GM21515 (cell line): ENCODE data around the gene EXD3.
"Not testable (repeated sequence)": the region's sequence is repeated elsewhere in the genome, so short reads cannot be mapped to it uniquely, and the experiment has no call there.

Experiments used
- ATAC-seq: cut with Tn5 transposase; IDR thresholded peaks from one replicate; pipeline ENCODE4 v1.9.1; 2021; ENCODE audit not compliant: unreplicated experiment

EXD3 gene

DNA sequence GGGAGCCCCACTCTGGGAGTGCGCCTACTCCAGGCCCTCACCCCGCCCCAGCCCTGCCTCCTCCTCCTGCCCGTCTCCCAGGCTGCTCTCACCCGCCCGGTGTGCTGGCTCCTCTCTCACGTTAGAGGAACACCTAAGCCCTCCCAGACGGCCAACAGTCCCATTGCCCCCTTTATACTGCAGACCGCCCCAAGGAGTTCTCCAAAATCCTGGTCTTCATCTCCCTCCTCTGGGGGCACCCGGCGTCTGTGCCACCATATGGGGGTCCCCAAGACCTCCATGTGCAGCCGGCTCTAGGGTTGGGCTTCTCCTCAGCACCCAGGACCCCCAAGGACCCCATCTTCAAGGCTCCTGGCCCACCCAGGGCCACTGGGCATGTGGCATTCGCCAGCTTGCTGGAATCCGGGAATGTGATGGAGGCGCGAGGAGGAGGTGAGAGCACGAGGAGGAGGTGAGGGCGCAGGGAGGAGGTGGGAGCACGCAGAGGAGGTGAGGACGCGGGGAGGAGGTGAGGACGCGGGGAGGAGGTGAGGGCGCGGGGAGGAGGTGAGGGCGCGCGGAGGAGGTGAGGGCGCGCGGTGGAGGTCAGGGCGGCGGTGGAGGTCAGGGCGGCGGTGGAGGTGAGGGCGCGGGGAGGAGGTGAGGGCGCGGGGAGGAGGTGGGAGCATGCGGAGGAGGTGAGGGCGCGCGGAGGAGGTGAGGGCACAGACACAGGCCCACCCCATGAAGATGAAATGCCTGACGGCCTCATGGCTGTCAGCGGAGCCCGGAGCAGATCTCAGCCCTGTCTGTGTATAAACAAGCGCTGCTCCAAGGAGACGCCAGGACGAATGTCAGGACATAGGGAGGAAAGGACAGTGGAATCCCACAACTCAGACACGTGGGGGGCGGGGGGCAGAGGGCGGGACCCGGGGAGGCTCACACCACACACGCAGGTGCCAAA lies 41.2 kb downstream of the EXD3 start:
- no peak for ATAC-seq

DNA sequence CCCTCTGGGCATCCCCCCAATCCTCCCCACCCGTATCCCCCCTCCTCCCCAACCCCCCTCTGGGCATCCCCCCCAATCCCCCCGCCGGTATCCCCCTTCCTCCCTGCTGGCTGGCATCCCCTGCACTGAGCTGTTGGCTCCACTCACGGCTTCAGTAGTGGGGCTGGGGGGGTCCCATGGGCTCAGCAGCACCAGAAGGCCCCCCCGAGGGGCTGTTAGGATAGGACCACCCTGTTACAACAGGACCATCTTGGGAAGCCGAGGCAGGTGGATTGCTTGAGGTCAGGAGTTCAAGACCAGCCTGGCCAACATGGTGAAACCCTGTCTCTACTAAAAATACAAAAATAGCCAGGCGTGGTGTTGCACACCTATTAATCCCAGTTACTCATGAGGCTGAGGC lies 42.4 kb downstream of the EXD3 start:
- ATAC-seq = no peak

DNA sequence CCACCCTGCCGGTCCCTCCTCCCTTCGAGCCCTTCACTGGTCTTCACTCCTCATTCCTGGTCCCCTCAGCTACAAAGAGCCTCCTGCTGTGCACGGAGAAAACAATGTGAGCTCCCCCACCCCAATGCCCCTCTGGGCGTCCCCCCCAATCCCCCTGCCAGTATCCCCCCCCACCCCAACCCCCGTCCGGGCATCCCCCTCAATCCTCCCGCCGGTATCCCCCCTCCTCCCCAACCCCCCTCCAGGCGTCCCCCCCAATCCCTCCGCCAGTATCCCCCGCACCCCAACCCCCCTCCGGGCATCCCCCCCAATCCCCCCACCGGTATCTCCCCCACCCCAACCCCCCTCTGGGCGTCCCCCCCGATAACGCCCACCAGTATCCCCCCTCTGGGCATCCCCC lies 42.8 kb downstream of the EXD3 start:
- ATAC-seq = no peak

DNA sequence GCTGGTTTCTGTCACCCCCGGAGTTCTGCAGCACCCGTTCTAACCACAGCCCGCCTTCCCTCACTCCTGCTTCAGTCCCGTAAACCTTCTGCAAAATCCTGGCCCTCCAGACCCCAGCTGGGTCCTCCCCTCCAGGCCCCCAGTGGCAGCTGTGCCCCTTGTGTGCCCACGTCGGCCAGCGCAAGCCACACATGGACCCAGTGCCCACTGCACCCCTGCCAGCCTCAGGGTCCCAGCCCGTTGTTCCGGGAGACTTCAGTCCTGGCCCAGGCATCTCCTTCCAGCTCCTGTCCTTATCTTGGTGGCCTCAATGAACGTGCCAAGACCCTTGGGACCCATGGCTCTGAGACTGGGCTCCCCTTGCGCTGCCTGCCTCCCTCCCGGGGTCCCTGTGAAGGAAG lies 43.2 kb downstream of the EXD3 start:
- no peak for ATAC-seq

DNA sequence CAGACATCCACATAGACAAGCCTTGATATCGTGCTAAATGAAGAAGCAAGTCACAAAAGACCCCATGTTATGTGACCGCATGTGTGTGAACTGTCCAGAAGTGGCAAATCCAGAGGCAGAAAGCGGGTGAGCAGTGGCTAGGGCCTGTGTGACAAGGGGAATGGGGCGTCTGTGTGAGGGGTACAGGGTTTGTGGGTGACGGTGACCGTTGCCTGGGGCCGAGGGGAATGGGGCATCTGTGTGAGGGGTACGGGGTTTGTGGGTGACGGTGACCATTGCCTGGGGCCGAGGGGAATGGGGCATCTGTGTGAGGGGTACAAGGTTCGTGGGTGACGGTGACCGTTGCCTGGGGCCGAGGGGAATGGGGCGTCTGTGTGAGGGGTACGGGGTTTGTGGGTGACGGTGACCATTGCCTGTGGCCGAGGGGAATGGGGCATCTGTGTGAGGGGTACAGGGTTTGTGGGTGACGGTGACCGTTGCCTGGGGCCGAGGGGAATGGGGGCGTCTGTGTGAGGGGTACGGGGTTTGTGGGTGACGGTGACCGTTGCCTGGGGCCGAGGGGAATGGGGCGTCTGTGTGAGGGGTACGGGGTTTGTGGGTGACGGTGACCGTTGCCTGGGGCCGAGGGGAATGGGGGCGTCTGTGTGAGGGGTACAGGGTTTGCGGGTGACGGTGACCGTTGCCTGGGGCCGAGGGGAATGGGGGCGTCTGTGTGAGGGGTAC lies 44.1 kb downstream of the EXD3 start:
- ATAC-seq = not testable (repeated sequence)

DNA sequence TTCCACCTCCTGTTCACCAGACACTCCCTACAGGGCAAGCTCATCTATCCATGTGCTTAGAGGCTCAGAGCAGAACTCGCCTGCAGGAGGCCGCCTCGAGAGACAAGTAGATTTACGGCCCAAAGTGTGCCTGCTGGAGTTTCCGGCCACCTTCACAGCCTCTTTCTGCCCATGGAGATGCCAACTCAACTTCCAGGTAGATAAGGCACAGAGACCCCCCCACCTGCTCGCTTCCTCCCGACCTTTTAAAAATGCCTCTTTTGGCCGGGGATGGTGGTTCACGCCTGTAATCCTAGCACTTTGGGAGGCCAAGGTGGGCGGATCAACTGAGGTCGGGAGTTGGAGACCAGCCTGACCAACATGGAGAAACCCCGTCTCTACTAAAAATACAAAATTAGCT lies 46.6 kb downstream of the EXD3 start:
- no peak for ATAC-seq

DNA sequence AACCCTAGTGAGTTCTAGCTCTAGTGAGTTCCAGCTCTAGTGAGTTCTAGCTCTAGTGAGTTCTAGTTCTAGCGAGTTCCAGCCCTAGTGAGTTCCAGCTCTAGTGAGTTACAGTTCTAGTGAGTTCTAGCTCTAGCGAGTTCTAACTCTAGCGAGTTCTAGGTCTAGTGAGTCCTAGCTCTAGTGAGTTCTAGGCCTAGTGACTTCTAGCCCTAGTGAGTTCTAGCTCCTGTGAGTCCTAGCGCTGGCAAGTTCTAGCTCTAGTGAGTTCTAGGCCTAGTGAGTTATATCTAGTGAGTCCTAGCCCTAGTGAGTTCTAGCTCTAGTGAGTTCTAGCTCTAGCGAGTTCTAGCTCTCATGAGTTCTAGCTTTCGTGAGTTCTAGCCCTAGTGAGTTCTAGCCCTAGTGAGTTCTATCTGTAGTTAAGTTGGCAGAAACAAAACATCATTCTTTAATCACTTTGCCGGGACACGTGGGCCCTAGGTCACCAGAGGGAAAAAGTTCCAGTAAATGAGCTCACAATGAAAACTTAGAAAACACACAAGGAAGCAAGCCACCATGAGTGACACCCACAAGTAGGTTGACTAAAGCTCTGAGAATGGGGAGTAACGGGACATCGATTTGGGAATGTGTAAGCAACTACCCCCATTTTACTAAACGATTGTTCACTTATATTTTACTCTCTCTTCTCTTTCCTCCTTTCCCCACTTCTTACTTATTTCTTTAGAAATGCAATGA lies 47.5 kb downstream of the EXD3 start:
- ATAC-seq = no peak

DNA sequence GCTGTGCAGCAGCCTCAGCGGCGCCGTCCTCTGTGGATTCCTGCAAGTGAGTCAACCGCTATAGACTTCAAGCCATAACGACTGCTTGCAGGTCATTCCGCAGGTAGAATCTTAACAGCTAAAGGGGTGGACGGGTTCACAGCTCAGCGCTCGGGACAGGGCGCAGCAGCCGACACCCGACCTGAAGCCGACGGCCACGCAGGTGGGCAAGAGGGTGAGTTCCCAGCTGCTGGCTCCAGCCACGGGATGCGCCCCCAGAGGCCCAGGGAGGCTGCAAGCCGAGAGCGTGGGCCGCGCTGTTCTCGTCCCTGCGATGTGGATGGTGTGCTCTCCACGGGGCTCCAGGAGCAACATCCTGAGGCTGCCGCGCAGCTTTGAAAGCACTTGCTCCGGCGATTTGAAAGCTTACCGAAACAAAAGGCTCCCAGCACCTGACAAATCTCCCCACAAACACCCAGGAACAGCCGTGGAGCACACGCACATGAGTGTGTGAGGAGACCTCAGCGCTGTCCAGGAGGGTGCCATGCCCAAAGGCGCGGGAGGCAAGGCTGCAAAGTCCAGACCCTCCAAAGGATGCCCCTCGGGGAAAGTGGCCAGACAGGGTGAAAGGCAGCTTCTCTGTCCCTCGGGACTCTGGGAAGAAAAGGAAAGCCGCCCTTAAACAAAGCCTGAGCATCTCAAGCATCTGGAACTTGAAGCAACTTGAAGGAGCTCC lies 48.7 kb downstream of the EXD3 start:
- no peak for ATAC-seq

DNA sequence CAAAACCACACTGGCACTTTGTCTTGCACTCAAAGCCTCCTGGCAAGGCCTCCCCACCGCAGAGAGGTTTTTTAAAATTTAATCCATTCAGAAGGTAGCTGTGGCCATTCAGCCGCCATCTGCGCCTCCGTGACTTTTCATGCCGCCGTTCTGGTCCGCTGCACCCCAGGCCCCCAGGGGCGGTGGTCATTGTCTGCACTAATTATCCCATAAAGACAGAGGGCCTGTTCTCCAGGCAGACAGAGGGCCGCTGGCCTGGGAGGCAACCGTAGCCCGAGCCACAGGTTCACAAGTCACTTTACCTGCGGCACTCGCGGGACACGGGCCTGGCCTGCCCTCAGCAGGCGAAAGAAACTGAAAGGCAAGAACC lies 49.4 kb downstream of the EXD3 start:
- ATAC-seq = no peak

DNA sequence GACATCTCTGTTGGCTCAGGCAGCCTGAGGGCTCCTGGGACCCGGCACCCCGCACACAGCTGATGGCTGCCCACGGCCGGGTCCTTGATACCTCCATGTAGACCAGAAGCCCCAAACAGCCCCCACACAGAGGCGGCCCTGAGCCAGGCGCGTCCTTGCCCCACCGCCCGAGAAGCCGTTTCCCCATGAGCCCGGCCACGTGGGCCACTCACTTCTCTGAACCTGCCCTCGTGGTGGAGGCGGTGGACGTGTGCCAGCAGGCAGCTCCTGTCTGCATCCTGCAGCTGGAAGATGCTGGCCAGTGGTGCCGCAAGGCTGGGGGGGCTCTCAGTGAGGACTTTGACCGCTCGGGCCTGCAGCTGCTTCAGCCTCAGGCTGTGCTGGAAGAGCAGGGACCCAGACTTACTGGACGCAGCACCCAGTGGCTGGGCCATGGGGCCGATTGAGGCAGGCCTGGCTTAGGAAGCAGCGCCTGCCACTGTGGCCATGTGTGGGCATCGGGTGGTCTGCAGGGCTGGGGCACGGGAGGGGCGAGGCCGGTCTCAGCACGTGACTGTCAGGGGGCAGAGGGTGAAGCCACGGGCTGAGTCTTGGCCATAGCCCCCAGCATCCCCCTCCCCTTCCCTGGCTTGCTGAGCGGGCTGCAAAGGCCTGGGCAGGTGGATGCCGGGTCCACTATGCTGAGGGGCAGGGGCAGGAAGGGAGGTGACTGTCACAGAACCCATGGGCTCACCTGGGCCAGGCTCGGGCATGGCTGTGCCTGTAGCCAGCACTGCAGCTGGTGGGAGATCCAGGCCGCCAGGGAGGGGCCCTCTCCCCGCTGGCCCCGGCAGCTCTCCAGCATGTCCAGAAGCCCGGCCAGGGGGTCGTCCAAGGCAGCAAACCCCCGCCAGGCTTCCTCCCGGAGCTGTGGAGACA lies 50.0 kb downstream of the EXD3 start:
- no peak for ATAC-seq

DNA sequence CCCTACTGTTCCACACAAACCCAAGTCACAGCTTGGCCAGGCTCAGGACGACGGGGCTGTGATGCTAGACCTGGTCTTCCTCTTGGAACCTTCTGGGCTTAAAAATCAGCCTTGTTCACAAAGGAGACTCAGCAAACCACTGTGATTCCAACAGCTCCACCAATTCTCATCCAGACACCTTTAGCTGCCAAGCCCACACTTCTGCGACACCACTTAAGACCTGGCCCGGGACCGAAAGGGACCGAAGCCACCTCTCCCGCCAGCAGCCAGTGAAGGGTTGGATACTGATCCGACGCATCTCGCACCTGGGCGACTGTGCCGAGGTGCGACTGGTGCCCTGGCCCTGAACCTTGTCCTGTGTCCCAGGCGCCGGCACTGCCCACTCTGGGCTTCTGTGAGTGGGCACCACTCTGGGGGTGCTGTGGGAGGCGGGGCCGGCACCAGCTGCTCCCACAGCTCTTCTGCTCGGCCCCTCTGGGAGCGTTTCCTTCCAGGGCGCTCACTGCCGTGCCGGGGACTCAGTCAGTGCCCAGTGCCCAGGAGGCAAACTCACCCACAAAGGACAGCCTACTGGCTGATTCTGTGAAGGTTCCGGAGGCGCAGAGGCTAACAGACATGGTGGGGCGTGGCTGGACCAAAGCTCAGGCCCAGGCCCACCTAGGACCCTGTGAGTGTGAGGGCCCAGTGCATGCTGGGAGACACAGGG lies 50.9 kb downstream of the EXD3 start:
- ATAC-seq = no peak

DNA sequence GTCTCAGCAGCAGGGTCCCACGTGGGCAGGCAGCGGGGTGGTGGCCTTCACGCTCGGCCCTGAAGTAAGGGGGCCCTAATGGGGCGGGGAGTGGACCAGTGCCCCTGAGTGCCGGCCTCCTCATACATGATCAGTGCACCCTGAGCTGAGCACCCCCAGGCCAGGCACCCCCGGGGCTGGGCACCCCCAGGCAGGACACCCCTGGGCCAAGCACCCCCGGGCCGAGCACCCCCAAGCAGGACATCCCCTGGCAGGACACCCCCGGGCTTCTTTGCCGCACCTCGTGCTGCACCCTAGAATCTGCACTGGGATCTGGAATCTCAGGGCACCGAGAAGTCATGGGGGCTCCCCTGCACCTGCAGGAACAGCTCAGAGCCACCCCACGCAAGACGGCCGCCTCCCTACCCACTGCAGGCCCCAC lies 51.4 kb downstream of the EXD3 start:
- no peak for ATAC-seq

DNA sequence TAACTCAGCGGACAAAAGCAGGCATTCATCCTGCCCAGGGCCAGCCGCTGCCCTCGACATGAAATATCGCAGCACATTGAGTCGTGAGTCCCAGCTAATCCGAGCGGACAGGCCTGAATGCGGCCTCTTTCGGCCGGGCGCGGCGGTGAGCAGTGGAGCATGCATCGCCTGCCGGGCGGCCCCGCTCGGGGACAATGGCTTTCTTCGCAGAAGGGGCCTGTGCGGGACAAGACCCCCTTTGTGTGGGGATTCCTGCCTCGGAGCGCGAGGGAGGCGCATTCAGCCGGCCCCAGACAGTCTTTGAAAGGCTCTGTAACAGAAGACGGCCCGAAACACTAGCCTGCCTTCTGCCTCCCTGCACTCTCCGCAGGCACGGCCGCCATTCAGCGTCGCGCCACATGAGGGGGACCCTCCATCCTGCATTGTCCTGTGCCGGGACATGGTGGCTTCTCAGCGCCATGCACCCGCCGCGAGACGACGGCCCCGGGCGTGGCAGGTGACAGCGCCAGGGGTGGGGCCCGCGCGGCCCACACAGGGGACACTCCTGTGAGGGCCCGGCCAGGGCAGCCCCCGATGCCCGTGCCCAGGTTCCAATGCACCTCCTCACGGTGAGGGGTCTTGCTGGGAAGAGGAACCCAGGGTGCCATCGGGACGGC lies 52.0 kb downstream of the EXD3 start:
- ATAC-seq = no peak

DNA sequence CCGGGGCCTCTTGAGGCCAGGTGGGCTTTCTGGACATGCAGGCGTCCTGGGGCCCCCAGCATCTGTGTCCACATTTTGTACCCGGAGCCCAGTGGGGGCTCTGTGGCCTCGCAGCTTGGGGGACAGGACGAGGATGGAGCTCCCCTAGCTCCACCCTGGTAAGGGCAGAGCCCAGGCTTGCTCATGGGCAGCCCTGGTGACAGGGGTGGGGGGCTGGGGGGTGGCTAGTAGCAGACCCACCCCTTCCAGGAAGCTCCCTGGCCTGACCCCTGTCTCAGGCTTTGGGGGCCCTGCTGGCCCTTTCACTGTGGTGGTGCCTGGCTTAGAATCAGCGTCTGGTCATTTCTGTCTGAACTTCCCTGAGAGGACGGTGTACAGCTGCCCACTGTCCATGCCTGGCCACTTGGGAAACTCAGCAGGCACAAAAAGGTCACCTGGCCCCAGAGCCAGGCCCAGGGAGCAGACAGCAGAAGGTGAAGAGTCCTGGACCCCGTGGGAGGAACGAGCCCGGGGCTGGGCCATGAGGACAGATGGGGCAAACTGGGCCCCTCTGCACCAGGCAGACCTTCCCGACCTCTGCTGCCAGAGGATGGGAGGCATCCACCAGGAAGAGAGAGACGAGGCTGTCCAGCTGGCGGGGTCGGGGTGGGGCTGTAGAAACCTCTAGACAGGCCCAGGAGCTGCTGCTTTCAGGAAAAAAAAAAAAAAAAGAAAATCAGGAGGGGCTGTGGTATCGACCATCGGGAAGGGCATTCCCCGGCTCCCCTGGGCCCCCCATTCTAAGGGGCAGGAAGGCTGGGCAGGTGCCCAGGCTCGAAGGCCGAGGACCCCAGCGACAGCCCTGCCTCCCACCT lies 52.8 kb downstream of the EXD3 start:
- ATAC-seq = no peak

DNA sequence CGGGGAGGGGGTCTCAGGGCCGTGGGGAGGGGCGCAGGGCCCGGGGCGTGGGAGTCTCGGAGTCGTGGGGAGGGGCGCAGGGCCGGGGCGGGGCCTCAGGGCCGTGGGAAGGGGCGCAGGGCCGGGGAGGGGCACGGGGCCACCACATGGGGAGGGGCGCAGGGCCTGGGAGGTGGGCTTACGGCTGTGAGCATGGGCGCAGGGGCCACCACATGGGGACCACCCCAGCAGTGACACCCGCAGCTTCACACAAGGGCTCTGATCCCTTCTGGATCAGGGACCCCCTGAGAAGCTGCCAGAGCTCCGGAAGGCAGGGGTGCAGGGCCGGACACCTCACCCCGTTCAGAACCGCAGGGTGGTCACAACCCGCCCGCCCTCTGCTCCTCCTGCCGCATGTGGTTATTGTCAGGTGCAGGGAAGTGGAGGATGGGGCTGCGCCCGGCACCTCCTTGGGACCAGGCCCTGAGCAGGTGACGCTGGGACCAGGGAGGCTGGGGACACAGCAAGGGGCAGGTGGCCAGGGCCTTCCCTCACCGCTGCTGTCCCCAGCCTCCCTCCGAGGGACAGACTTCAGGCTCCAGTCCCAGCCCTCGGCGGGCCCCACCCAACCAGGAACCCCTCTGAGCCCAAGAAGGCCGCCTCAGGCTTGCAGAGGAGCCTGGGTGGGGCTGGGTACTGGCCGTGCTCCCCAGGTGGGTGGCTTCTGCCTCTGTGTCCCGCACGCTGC lies 53.7 kb downstream of the EXD3 start:
- no peak for ATAC-seq

DNA sequence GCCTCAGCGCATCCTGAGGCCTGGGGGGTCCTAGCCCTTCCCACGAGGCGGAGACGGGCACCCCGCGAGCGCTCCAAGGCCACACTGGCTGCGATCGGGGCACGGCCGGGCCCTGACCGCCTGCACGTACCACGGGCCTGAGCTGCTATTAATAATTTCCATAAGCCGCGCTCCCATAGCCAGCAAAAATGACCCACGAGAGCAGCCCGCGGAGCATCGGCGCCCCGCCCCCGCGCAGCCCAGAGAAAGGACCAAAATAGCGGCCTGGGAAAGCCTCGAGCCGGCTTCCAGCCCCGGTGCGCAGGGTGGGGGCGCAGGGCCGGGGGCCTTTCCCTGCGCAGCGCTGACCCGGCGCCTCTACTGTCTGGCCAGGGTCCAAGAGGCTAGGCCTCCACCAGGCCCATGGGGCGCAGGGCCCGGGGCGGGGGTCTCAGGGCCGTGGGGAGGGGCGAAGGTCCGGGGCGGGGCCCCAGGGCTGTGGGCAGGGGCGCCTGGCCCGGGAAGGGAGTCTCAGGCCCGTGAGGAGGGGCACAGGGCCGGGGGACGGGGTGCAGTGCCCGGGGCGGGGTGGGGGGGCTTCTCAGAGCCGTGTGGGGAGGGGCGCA lies 54.4 kb downstream of the EXD3 start:
- no peak for ATAC-seq
